CD4-positive, alpha-beta T cell (primary cell): ENCODE results near the gene ASB9. TPM values are rescaled to one million over a fixed set of nuclear protein-coding genes. Genes with fewer than 3 reads are reported as not detected.

Experiments
- ATAC-seq: fragments of 200-7000 bp; cut with Tn5 transposase; one replicate; pipeline ENCODE4 v1.10.0; 2022; ENCODE audit warnings: mild to moderate bottlenecking; ENCODE audit not compliant: poor library complexity
- CTCF ChIA-PET: fragments of 350-600 bp; sonication (Branson Sonifier 250); formaldehyde crosslinking; loops from one replicate; lab custom pipeline; 2021; ENCODE audit warnings: antibody characterized with exemption, inconsistent platforms; lab: Charles Lee
- POLR2A ChIA-PET: fragments of 350-600 bp; sonication (Branson Sonifier 250); formaldehyde crosslinking; loops from one replicate; lab custom pipeline; 2021; ENCODE audit warnings: antibody characterized with exemption, inconsistent platforms; lab: Charles Lee
- DNase-seq, 14 experiments: peaks; one replicate each; pipeline ENCODE4 v3.0.0-alpha.2; 2013 to 2020; ENCODE audit warnings: mixed read lengths in 2 of 14
- H3K27ac ChIP-seq, 2 donors: one replicate each; pipeline versions ENCODE4 v1.5.1 to v1.7.0; 2013; ENCODE audit warnings: low read length in 2 of 2, low read depth in 1 of 2, mild to moderate bottlenecking in 1 of 2
- H3K27me3 ChIP-seq, 2 experiments: 1 replicate in 1 of 2; 2 replicates in 1 of 2; pipeline versions ENCODE4 v1.6.1 to v1.7.0; 2013; ENCODE audit warnings: low read length in 2 of 2, control low read depth in 1 of 2, mild to moderate bottlenecking in 1 of 2, moderate library complexity in 1 of 2; ENCODE audit not compliant: insufficient read depth in 2 of 2, control insufficient read depth in 1 of 2
- H3K36me3 ChIP-seq: one replicate; pipeline ENCODE4 v1.6.1; 2013; ENCODE audit warnings: low read length, control low read depth; ENCODE audit not compliant: insufficient read depth
- H3K4me1 ChIP-seq: one replicate; pipeline ENCODE4 v1.6.1; 2013; ENCODE audit warnings: low read length, control low read depth; ENCODE audit not compliant: insufficient read depth
- H3K4me3 ChIP-seq: one replicate; pipeline ENCODE4 v1.5.1; 2013; ENCODE audit warnings: mild to moderate bottlenecking, low read length, moderate library complexity
- H3K9me3 ChIP-seq, 2 experiments: 1 replicate in 1 of 2; 2 replicates in 1 of 2; pipeline versions ENCODE4 v1.6.1 to v1.7.0; 2013; ENCODE audit warnings: low read length in 2 of 2, mild to moderate bottlenecking in 2 of 2, control low read depth in 1 of 2, moderate library complexity in 1 of 2; ENCODE audit not compliant: control insufficient read depth in 1 of 2, insufficient read depth in 1 of 2
- H3K27ac Mint-ChIP-seq: one replicate; pipeline ENCODE4 v1.8.0; 2020; ENCODE audit warnings: mixed read lengths
- H3K27me3 Mint-ChIP-seq: one replicate; pipeline ENCODE4 v1.8.0; 2021; ENCODE audit warnings: mixed read lengths
- H3K36me3 Mint-ChIP-seq: one replicate; pipeline ENCODE4 v1.8.0; 2021; ENCODE audit warnings: low read depth, mixed read lengths
- H3K4me1 Mint-ChIP-seq: one replicate; pipeline ENCODE4 v1.8.0; 2021; ENCODE audit warnings: low read depth, mixed read lengths
- H3K4me3 Mint-ChIP-seq: one replicate; pipeline ENCODE4 v1.8.0; 2020; ENCODE audit warnings: mild to moderate bottlenecking, mixed read lengths
- H3K9me3 Mint-ChIP-seq: one replicate; pipeline ENCODE4 v1.8.0; 2020; ENCODE audit warnings: mixed read lengths
- CTCF ChIP-seq: fragments of 200-600 bp; IDR thresholded peaks from one replicate; pipeline ENCODE4 v1.8.0; 2022; ENCODE audit warnings: antibody characterized with exemption, mild to moderate bottlenecking
- intact Hi-C, 2 experiments: fragments of 100-400 bp; cut with DNase I in 1 of 2; cut with micrococcal nuclease in 1 of 2; formaldehyde crosslinking; loops; one replicate each; pipeline versions ENCODE4 v1.15.1 to v1.9.0; 2023 to 2025; cut with DNase I, micrococcal nuclease
- total RNA-seq, 174 experiments: library from RNA in 2 of 174; stranded (reverse) in 2 of 174; gene quantifications; one replicate each; pipeline ENCODE4 v1.2.3 and lab custom pipeline; 2021 to 2026

Gene ASB9
- total RNA-seq, 2 experiments from 2014 or later = 0.14 TPM; not detected in 1

GRCh38 chrX:15301924-15302323 lies 32.0 kb upstream of the ASB9 start:
- H3K27me3 ChIP-seq = no peaks in the 10 kb centered on the region
- Mint-ChIP-seq H3K4me3 (no peak overlapping the region), H3K36me3 (no peaks in the 10 kb centered on the region), H3K27me3 (no peaks in the 10 kb centered on the region), H3K27ac (no peak overlapping the region), H3K4me1 (no peaks in the 10 kb centered on the region), H3K9me3 (no peaks in the 10 kb centered on the region)
- intact Hi-C loops = loop anchor here (5.0 kb wide), 1 partner anchor 165 kb away; no protein-coding TSS in a partner anchor
- ATAC-seq (no peak), DNase-seq (peak in 3 of 14 experiments; percentile 0 to 62 (median 48))
- ChIA-PET POLR2A (no interaction called here), CTCF (no interaction called here)
- H3K27ac ChIP-seq = no peak overlapping the region
- H3K36me3 ChIP-seq = no peaks in the 10 kb centered on the region
- no peak overlapping the region for H3K4me3 ChIP-seq
- no peak for TF ChIP-seq CTCF
- H3K4me1 ChIP-seq = no peaks in the 10 kb centered on the region
- H3K9me3 ChIP-seq = no peaks in the 10 kb centered on the region

GRCh38 chrX:15299941-15300851 lies 30.3 kb upstream of the ASB9 start:
- H3K27me3 Mint-ChIP-seq = no peaks in the 10 kb centered on the region
- POLR2A ChIA-PET = no interaction called here
- no peaks in the 10 kb centered on the region for H3K27me3 ChIP-seq
- H3K27ac ChIP-seq = no peak overlapping the region
- H3K4me1 Mint-ChIP-seq = no peaks in the 10 kb centered on the region
- H3K4me3 ChIP-seq = no peak overlapping the region
- DNase-seq (peak in 3 of 14 experiments; percentile 13 to 26 (median 14)), ATAC-seq (no peak)
- H3K9me3 ChIP-seq = no peaks in the 10 kb centered on the region
- H3K27ac Mint-ChIP-seq = no peak overlapping the region
- no peaks in the 10 kb centered on the region for H3K36me3 Mint-ChIP-seq
- intact Hi-C loops = loop anchor here (5.0 kb wide), 2 partner anchors 167 to 177 kb away; no protein-coding TSS in a partner anchor
- H3K36me3 ChIP-seq = no peaks in the 10 kb centered on the region
- H3K9me3 Mint-ChIP-seq = no peaks in the 10 kb centered on the region
- H3K4me3 Mint-ChIP-seq = no peak overlapping the region
- CTCF ChIA-PET = no interaction called here
- peak; percentile 21 for TF ChIP-seq CTCF
- no peaks in the 10 kb centered on the region for H3K4me1 ChIP-seq

GRCh38 chrX:15298780-15299179 lies 28.9 kb upstream of the ASB9 start:
- no peaks in the 10 kb centered on the region for H3K9me3 Mint-ChIP-seq
- H3K27me3 Mint-ChIP-seq = no peaks in the 10 kb centered on the region
- no peak for ATAC-seq
- H3K36me3 Mint-ChIP-seq = no peaks in the 10 kb centered on the region
- no peak overlapping the region for H3K27ac ChIP-seq
- ChIA-PET POLR2A (no interaction called here), CTCF (no interaction called here)
- no peaks in the 10 kb centered on the region for H3K36me3 ChIP-seq
- intact Hi-C loops = loop anchor here in 1 of 2 experiments (5.0 kb wide), 1 partner anchor 179 kb away; no protein-coding TSS in a partner anchor
- TF ChIP-seq CTCF = no peak
- H3K4me3 Mint-ChIP-seq = no peak overlapping the region
- no peaks in the 10 kb centered on the region for H3K4me1 ChIP-seq
- DNase-seq = no peak
- H3K4me3 ChIP-seq = no peak overlapping the region
- no peaks in the 10 kb centered on the region for H3K9me3 ChIP-seq
- no peak overlapping the region for H3K27ac Mint-ChIP-seq
- no peaks in the 10 kb centered on the region for H3K4me1 Mint-ChIP-seq
- H3K27me3 ChIP-seq = no peaks in the 10 kb centered on the region
